WTC11 (cell line): ENCODE data around the gene ADGRB3. TPM values are rescaled to one million over a fixed set of nuclear protein-coding genes. Genes with fewer than 3 reads are reported as not detected.

Experiments used
- ATAC-seq: fragments of 200-7000 bp; cut with Tn5 transposase; 2 replicates; pipeline ENCODE4 v1.10.0; 2021; ENCODE audit warnings: mild to moderate bottlenecking, moderate library complexity
- CTCF ChIA-PET: fragments of 300-600 bp; sonication (Branson Sonifier 250); formaldehyde crosslinking; loops from one replicate; lab custom pipeline; 2021; ENCODE audit warnings: antibody characterized with exemption; lab: Charles Lee
- POLR2A ChIA-PET: fragments of 350-600 bp; sonication (Branson Sonifier 250); formaldehyde crosslinking; loops from one replicate; lab custom pipeline; 2021; ENCODE audit warnings: antibody characterized with exemption; lab: Charles Lee
- DNase-seq: peaks from one replicate; pipeline ENCODE4 v3.0.0; 2021; ENCODE audit warnings: low spot score
- H3K27ac Mint-ChIP-seq: 2 replicates; pipeline ENCODE4 v1.8.0; 2021; ENCODE audit warnings: mixed read lengths
- H3K27me3 Mint-ChIP-seq: 2 replicates; pipeline ENCODE4 v1.8.0; 2021; ENCODE audit warnings: low read depth, mild to moderate bottlenecking, moderate library complexity, mixed read lengths
- H3K36me3 Mint-ChIP-seq: 2 replicates; pipeline ENCODE4 v1.8.0; 2021; ENCODE audit warnings: mixed read lengths
- H3K4me1 Mint-ChIP-seq: 2 replicates; pipeline ENCODE4 v1.8.0; 2022; ENCODE audit warnings: mixed read lengths
- H3K4me3 Mint-ChIP-seq: 2 replicates; pipeline ENCODE4 v1.8.0; 2021; ENCODE audit warnings: mild to moderate bottlenecking, moderate library complexity, mixed read lengths
- H3K9me3 Mint-ChIP-seq: 2 replicates; pipeline ENCODE4 v1.8.0; 2021; ENCODE audit warnings: mixed read lengths
- CREB1 ChIP-seq: sonication (generic); formaldehyde crosslinking; IDR thresholded peaks from 2 replicates; pipeline ENCODE4 v1.8.0; 2023; ENCODE audit warnings: mild to moderate bottlenecking, missing genetic modification reagents
- EMX1 ChIP-seq: fragments of 250-450 bp; sonication (Bioruptor Pico); IDR thresholded peaks from 2 replicates; pipeline ENCODE4 v1.8.0; 2021; ENCODE audit warnings: mild to moderate bottlenecking
- ESRRA ChIP-seq: sonication (generic); formaldehyde crosslinking; IDR thresholded peaks from 2 replicates; pipeline ENCODE4 v1.8.1; 2022; ENCODE audit warnings: mild to moderate bottlenecking, missing genetic modification reagents, borderline replicate concordance
- GTF2I ChIP-seq: fragments of 250-450 bp; sonication (Bioruptor Pico); conservative IDR thresholded peaks from 2 replicates; pipeline ENCODE4 v1.4.0; 2021; ENCODE audit warnings: mild to moderate bottlenecking
- MXD4 ChIP-seq: fragments of 250-450 bp; sonication (Bioruptor Pico); IDR thresholded peaks from 2 replicates; pipeline ENCODE4 v1.8.0; 2021; ENCODE audit warnings: mild to moderate bottlenecking, moderate library complexity, borderline replicate concordance
- OVOL2 ChIP-seq: fragments of 250-450 bp; sonication (Bioruptor Pico); IDR thresholded peaks from 2 replicates; pipeline ENCODE4 v1.9.0; 2021; ENCODE audit warnings: mild to moderate bottlenecking, borderline replicate concordance
- RELA ChIP-seq: sonication (generic); formaldehyde crosslinking; IDR thresholded peaks from 2 replicates; pipeline ENCODE4 v1.8.1; 2022; ENCODE audit warnings: missing genetic modification reagents, mild to moderate bottlenecking, borderline replicate concordance
- RORB ChIP-seq: fragments of 250-450 bp; sonication (Bioruptor Pico); IDR thresholded peaks from 2 replicates; pipeline ENCODE4 v1.9.0; 2021; ENCODE audit warnings: mild to moderate bottlenecking
- SMAD3 ChIP-seq: sonication (generic); formaldehyde crosslinking; IDR thresholded peaks from 2 replicates; pipeline ENCODE4 v1.8.0; 2022; ENCODE audit warnings: missing genetic modification reagents, mild to moderate bottlenecking, borderline replicate concordance
- TEAD4 ChIP-seq: sonication (generic); formaldehyde crosslinking; IDR thresholded peaks from 2 replicates; pipeline ENCODE4 v1.8.0; 2022; ENCODE audit warnings: mild to moderate bottlenecking, missing genetic modification reagents
- ZNF317 ChIP-seq: sonication (generic); formaldehyde crosslinking; IDR thresholded peaks from 2 replicates; pipeline ENCODE4 v1.8.1; 2023; ENCODE audit warnings: low read depth, mild to moderate bottlenecking, moderate library complexity, missing genetic modification reagents, borderline replicate concordance
- ZNF671 ChIP-seq: fragments of 250-450 bp; sonication (Bioruptor Pico); IDR thresholded peaks from 2 replicates; pipeline ENCODE4 v1.8.0; 2021; ENCODE audit warnings: mild to moderate bottlenecking
- total RNA-seq: library from RNA; stranded (reverse); gene quantifications from 3 replicates; pipeline ENCODE4 v1.2.3, GENCODE V29; 2021
- TF ChIP-seq, protein P1 (sequence below): sonication (generic); formaldehyde crosslinking; conservative IDR thresholded peaks from 2 replicates; pipeline ENCODE4 v1.8.1; 2022; ENCODE audit warnings: mild to moderate bottlenecking, missing genetic modification reagents
- TF ChIP-seq, protein P2 (sequence below): fragments of 250-450 bp; sonication (Bioruptor Pico); IDR thresholded peaks from 2 replicates; pipeline ENCODE4 v1.9.0; 2021; ENCODE audit warnings: mild to moderate bottlenecking
- TF ChIP-seq, protein P3 (sequence below): fragments of 250-450 bp; sonication (Bioruptor Pico); IDR thresholded peaks from 2 replicates; pipeline ENCODE4 v1.9.0; 2021; ENCODE audit warnings: mild to moderate bottlenecking
- TF ChIP-seq, protein P4 (sequence below): sonication (generic); formaldehyde crosslinking; IDR thresholded peaks from 2 replicates; pipeline ENCODE4 v1.8.0; 2022; ENCODE audit warnings: mild to moderate bottlenecking, missing genetic modification reagents
- TF ChIP-seq, protein P5 (sequence below): sonication (generic); formaldehyde crosslinking; IDR thresholded peaks from 2 replicates; pipeline ENCODE4 v1.8.1; 2022; ENCODE audit warnings: missing genetic modification reagents, borderline replicate concordance
- TF ChIP-seq, protein P6 (sequence below): sonication (generic); formaldehyde crosslinking; IDR thresholded peaks from 2 replicates; pipeline ENCODE4 v1.8.1; 2022; ENCODE audit warnings: mild to moderate bottlenecking, moderate library complexity, missing genetic modification reagents
- TF ChIP-seq, protein P7 (sequence below): sonication (generic); formaldehyde crosslinking; IDR thresholded peaks from 2 replicates; pipeline ENCODE4 v1.8.0; 2022; ENCODE audit warnings: mild to moderate bottlenecking, missing genetic modification reagents

The ADGRB3 gene
- total RNA-seq, 1 experiment from 2014 or later: 1.9 TPM

DNA sequence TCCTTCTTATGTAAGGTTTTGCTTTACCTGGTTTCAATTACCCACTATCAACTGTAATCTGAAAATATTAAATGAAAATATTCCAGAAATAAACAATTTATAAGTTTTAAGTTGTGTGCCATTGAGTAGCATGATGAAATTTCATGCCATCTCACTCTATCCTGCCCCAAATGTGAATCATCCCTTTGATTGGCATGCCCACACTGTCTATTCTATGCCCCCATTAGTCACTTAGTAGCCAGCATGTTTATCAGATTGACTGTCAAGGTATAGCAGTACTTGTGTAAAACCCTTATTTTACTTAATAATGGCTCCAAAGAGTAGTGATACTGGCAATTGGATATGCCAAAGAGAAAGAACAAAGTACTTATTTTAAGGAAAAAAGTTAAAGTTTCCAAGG is 403.8 kb downstream of the ADGRB3 start:
- Mint-ChIP-seq H3K27me3 (no peaks in the 10 kb centered on the region), H3K4me3 (no peak overlapping the region), H3K27ac (no peak overlapping the region), H3K4me1 (no peaks in the 10 kb centered on the region), H3K9me3 (peaks cover 7% of the 10 kb centered on the region), H3K36me3 (peaks cover 2% of the 10 kb centered on the region; the same call in 1 of the 2 replicates)
- POLR2A ChIA-PET: no interaction called here
- CTCF ChIA-PET: no interaction called here
- DNase-seq: no peak
- TF ChIP-seq SMAD3 (CRISPR knock-in tag) (no peak), MXD4 (no peak), RORB (CRISPR knock-in tag) (no peak), ESRRA (no peak)
- TF ChIP-seq, protein P1, sequence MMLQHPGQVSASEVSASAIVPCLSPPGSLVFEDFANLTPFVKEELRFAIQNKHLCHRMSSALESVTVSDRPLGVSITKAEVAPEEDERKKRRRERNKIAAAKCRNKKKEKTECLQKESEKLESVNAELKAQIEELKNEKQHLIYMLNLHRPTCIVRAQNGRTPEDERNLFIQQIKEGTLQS: no peak
- ATAC-seq: no peak

DNA sequence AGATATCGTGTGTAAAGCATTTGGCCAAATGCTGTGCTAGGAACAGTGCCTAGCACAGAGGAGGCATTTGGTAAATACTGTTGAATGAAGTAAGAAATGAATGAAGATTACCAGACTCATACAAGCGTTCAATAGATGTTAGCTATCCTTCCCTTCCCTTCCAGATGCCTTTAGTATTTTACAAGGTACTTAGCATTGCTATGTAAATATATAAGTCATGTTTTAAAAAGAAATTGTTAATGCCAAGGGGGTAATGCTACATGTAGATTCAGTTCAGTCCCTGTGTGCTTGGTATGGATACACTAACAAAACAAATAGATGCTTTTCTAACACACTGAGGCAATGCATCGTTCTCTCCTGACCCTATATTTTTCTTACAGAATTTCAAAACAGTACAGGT is 407.2 kb downstream of the ADGRB3 start:
- Mint-ChIP-seq H3K36me3 (peaks cover 2% of the 10 kb centered on the region; the same call in 1 of the 2 replicates), H3K27ac (no peak overlapping the region), H3K4me3 (no peak overlapping the region), H3K27me3 (no peaks in the 10 kb centered on the region), H3K9me3 (peaks cover 7% of the 10 kb centered on the region), H3K4me1 (no peaks in the 10 kb centered on the region)
- no peak for ATAC-seq
- CTCF ChIA-PET: no interaction called here
- DNase-seq: no peak
- POLR2A ChIA-PET: no interaction called here
- TF ChIP-seq, protein P2, sequence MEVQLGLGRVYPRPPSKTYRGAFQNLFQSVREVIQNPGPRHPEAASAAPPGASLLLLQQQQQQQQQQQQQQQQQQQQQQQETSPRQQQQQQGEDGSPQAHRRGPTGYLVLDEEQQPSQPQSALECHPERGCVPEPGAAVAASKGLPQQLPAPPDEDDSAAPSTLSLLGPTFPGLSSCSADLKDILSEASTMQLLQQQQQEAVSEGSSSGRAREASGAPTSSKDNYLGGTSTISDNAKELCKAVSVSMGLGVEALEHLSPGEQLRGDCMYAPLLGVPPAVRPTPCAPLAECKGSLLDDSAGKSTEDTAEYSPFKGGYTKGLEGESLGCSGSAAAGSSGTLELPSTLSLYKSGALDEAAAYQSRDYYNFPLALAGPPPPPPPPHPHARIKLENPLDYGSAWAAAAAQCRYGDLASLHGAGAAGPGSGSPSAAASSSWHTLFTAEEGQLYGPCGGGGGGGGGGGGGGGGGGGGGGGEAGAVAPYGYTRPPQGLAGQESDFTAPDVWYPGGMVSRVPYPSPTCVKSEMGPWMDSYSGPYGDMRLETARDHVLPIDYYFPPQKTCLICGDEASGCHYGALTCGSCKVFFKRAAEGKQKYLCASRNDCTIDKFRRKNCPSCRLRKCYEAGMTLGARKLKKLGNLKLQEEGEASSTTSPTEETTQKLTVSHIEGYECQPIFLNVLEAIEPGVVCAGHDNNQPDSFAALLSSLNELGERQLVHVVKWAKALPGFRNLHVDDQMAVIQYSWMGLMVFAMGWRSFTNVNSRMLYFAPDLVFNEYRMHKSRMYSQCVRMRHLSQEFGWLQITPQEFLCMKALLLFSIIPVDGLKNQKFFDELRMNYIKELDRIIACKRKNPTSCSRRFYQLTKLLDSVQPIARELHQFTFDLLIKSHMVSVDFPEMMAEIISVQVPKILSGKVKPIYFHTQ: no peak
- TF ChIP-seq, protein P3, sequence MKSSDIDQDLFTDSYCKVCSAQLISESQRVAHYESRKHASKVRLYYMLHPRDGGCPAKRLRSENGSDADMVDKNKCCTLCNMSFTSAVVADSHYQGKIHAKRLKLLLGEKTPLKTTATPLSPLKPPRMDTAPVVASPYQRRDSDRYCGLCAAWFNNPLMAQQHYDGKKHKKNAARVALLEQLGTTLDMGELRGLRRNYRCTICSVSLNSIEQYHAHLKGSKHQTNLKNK (CRISPR knock-in tag): no peak
- TF ChIP-seq ZNF671 (CRISPR knock-in tag) (no peak), GTF2I (no peak), RELA (no peak), ZNF317 (CRISPR knock-in tag) (no peak), ESRRA (no peak), CREB1 (no peak), OVOL2 (no peak), TEAD4 (CRISPR knock-in tag) (no peak), EMX1 (no peak)
- TF ChIP-seq, protein P4, sequence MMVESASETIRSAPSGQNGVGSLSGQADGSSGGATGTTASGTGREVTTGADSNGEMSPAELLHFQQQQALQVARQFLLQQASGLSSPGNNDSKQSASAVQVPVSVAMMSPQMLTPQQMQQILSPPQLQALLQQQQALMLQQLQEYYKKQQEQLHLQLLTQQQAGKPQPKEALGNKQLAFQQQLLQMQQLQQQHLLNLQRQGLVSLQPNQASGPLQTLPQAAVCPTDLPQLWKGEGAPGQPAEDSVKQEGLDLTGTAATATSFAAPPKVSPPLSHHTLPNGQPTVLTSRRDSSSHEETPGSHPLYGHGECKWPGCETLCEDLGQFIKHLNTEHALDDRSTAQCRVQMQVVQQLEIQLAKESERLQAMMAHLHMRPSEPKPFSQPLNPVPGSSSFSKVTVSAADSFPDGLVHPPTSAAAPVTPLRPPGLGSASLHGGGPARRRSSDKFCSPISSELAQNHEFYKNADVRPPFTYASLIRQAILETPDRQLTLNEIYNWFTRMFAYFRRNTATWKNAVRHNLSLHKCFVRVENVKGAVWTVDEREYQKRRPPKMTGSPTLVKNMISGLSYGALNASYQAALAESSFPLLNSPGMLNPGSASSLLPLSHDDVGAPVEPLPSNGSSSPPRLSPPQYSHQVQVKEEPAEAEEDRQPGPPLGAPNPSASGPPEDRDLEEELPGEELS (CRISPR knock-in tag): no peak
- TF ChIP-seq, protein P5, sequence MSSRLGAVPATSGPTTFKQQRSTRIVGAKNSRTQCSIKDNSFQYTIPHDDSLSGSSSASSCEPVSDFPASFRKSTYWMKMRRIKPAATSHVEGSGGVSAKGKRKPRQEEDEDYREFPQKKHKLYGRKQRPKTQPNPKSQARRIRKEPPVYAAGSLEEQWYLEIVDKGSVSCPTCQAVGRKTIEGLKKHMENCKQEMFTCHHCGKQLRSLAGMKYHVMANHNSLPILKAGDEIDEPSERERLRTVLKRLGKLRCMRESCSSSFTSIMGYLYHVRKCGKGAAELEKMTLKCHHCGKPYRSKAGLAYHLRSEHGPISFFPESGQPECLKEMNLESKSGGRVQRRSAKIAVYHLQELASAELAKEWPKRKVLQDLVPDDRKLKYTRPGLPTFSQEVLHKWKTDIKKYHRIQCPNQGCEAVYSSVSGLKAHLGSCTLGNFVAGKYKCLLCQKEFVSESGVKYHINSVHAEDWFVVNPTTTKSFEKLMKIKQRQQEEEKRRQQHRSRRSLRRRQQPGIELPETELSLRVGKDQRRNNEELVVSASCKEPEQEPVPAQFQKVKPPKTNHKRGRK: no peak
- TF ChIP-seq, protein P1: no peak
- TF ChIP-seq, protein P6, sequence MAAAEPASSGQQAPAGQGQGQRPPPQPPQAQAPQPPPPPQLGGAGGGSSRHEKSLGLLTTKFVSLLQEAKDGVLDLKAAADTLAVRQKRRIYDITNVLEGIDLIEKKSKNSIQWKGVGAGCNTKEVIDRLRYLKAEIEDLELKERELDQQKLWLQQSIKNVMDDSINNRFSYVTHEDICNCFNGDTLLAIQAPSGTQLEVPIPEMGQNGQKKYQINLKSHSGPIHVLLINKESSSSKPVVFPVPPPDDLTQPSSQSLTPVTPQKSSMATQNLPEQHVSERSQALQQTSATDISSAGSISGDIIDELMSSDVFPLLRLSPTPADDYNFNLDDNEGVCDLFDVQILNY (CRISPR knock-in tag): no peak
- TF ChIP-seq, protein P7, sequence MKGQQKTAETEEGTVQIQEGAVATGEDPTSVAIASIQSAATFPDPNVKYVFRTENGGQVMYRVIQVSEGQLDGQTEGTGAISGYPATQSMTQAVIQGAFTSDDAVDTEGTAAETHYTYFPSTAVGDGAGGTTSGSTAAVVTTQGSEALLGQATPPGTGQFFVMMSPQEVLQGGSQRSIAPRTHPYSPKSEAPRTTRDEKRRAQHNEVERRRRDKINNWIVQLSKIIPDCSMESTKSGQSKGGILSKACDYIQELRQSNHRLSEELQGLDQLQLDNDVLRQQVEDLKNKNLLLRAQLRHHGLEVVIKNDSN: no peak
